GM12801 (cell line): ENCODE results near the gene PTPA.

Experiments used
- CTCF ChIP-seq: IDR thresholded peaks from one replicate; pipeline ENCODE4 v1.5.1; 2011; ENCODE audit warnings: control low read depth; ENCODE audit not compliant: insufficient read length; ENCODE audit errors: extremely low read depth

The PTPA gene

GRCh38 chr9:129149442-129149841 lies 38.2 kb downstream of the PTPA start:
- no peak for TF ChIP-seq CTCF

DNA sequence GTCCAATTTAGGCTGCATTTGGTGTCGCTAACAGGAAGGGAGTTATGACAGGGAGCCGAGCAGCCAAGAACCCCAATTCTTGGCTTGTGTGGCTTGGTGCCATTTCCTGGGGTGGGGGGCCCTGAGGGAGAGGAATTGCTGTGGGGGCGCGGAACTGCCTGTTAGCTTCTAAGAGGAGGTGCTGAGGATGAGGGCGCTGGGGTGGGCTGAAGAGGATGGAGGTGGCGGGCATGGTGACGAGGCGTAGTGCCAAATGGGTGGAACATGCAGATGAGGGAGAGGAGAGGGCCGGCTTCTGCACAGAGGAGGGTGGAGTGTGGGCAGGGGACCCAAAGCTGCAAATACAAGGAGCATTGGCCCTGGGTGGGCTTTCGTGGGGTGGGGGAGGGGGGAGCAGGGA lies 38.9 kb downstream of the PTPA start:
- TF ChIP-seq CTCF, result no peak

DNA sequence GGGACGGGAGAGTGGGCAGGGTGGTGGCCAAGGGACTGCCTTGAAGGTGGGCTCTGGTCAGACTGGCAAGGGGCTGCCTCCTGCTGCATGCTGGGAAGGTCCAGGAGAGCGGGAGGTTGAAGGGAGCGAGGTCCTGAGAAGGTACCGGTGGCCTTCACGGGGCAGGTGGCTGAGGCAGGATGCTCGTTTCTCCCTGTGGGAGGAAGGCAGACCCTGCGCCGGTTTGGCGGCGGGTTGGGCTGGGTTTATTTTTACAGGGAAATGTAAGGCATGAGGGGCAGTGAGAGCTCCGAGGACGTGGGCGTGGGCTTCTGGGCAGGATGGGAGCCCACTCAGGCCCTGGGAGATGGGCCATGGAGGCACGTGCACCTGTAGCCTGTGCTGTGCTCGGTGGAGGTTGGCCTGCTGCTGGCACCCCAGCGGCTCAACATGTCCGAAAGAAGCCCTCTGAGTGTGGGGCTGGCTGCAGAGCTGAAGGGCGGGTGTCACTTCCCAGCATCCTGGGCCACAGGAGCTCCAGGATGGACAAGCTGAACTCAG lies 39.5 kb downstream of the PTPA start:
- TF ChIP-seq CTCF, result no peak

DNA sequence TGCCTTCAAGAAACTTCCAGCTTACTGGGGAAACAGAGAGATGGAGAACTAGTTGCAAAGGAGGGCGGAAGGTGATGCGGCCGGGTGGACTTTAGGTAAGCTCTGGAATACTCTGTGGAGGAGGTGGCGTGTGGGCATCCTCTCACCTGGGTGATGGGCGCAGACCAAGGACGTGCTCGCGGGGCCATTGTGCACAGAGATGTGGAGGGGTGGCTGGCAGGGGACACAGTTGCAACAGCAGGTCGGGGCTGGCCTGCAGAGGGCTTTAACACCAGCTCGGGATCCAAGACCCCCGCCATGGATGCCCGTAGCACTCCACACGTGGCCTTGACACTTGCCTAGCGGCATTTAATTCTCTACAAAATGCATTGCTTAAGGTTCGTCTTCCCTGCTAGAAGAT lies 40.3 kb downstream of the PTPA start:
- TF ChIP-seq CTCF, result no peak

- TF ChIP-seq CTCF, result no peak
These were observed 43.8 kb downstream of the PTPA start for GRCh38 chr9:129154866-129155477.

- no peak for TF ChIP-seq CTCF
These were observed 44.9 kb downstream of the PTPA start for GRCh38 chr9:129156163-129156562.

DNA sequence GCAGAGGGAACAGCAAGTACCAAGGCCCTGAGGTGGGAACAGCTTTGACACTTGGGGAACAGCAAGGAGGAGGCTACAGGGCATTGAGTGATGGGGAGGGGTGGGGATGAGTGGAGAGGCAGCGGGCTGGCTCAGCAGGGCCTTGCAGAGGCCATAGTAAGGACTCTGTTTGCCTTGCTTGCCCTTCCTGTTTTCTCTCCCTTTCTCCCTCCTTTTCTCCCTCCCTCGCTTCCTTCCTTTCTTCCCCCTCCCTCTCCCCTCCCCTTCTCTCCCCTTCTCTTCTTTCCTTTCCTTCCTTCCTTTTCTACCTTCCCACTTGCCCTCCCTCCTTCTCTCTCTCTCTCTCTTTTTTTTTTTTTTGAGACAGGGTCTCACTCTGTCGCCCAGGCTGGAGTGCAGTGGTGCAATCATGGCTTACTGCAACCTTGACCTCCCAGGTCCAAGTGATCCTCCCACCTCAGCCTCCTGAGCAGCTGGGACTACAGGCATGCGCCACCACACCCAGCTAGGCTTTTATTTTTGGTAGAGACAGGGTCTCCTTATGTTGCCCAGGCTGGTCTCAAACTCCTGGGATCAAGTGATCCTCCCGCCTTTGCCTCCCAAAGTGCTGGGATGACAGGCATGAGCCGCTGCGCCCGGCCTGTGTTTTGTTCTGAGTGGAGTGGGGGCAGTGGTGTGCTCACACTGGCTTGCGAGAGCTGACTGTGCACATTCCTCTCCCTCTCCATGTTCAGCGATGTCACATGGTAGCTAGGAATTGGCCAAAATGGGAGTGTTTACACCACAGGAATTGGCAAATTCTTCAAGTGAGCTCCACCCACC lies 49.7 kb downstream of the PTPA start:
- no peak for TF ChIP-seq CTCF
